HCT116 (cell line): ENCODE data around the gene TMEM35B. TPM values are rescaled to one million over a fixed set of nuclear protein-coding genes. Genes with fewer than 3 reads are reported as not detected.

Experiments
- ATAC-seq: fragments of 200-7000 bp; cut with Tn5 transposase; 2 replicates; pipeline ENCODE4 v1.9.1; 2020; ENCODE audit warnings: mild to moderate bottlenecking, moderate library complexity
- BruUV-seq: library from RNA; stranded (reverse); fragments of 400-500 nt; replicated peaks from 2 replicates; lab custom pipeline; 2021; lab: Mats Ljungman, UMichigan
- CTCF ChIA-PET: fragments of 300-600 bp; sonication (Branson Sonifier 250); formaldehyde crosslinking; loops from one replicate; lab custom pipeline; 2021; ENCODE audit warnings: antibody characterized with exemption; lab: Charles Lee
- POLR2A ChIA-PET: fragments of 300-600, 350-600 bp; sonication (Branson Sonifier 250); formaldehyde crosslinking; loops from one replicate; lab custom pipeline; 2021; ENCODE audit warnings: antibody characterized with exemption; lab: Charles Lee
- RAD21 ChIA-PET, 2 experiments: fragments of 300-600 bp; sonication (Branson Sonifier 250); formaldehyde crosslinking; loops; one replicate each; lab custom pipeline; 2023; ENCODE audit warnings: low total read pairs in 2 of 2; ENCODE audit not compliant: uncharacterized antibody in 2 of 2, unreplicated experiment in 2 of 2, low non-redundant PET in 1 of 2; lab: Charles Lee
- DNase-seq: peaks from one replicate; pipeline ENCODE4 v3.0.0-alpha.2; 2010; ENCODE audit warnings: low read depth, low spot score
- H2AFZ ChIP-seq: fragments of 200-600 bp; shearing (Covaris generic), sonication (generic); 2 replicates; pipeline ENCODE4 v1.6.1; 2017; ENCODE audit warnings: low read depth, mixed run types, mixed read lengths, antibody characterized with exemption, low read length; ENCODE audit not compliant: poor library complexity, severe bottlenecking
- H3K27ac ChIP-seq: 2 replicates; pipeline ENCODE4 v1.5.1; 2012; ENCODE audit warnings: low read depth, low read length
- H3K27me3 ChIP-seq: fragments of 200-600 bp; sonication (generic); 2 replicates; pipeline ENCODE4 v1.6.1; 2016; ENCODE audit warnings: mixed run types, low read length, mixed read lengths; ENCODE audit not compliant: insufficient read depth
- H3K36me3 ChIP-seq, 2 experiments: fragments of 200-500 bp in 1 of 2; fragments of 200-600 bp in 1 of 2; sonication (Bioruptor generic) in 1 of 2; sonication (generic) in 1 of 2; 2 replicates each; pipeline versions ENCODE4 v1.5.1 to v1.6.1; 2014 to 2016; ENCODE audit warnings: low read length in 2 of 2, inconsistent platforms in 1 of 2, mixed read lengths in 1 of 2, mixed run types in 1 of 2; ENCODE audit not compliant: insufficient read depth in 2 of 2, control insufficient read depth in 1 of 2
- H3K4me1 ChIP-seq, 2 experiments: fragments of 200-600 bp in 1 of 2; sonication (generic) in 1 of 2; 2 replicates each; pipeline versions ENCODE4 v1.5.1 to v1.6.1; 2012 to 2017; ENCODE audit warnings: low read length in 2 of 2, inconsistent platforms in 1 of 2, mild to moderate bottlenecking in 1 of 2, mixed read lengths in 1 of 2, mixed run types in 1 of 2, moderate library complexity in 1 of 2; ENCODE audit not compliant: insufficient read depth in 2 of 2, control insufficient read depth in 1 of 2
- H3K4me2 ChIP-seq: fragments of 200-600 bp; sonication (generic); 2 replicates; pipeline ENCODE4 v1.6.1; 2017; ENCODE audit warnings: mixed run types, low read length, mixed read lengths
- H3K4me3 ChIP-seq, 2 experiments: fragments of 200-600 bp in 1 of 2; sonication (generic) in 1 of 2; replicated peaks in 1 of 2; 2 replicates each; pipeline ENCODE4 v1.5.1; 2011 to 2016; ENCODE audit warnings: low read length in 2 of 2, control low read depth in 1 of 2, low read depth in 1 of 2, mild to moderate bottlenecking in 1 of 2, mixed read lengths in 1 of 2, mixed run types in 1 of 2
- H3K79me2 ChIP-seq: fragments of 200-600 bp; sonication (generic); 2 replicates; pipeline ENCODE4 v1.6.1; 2017; ENCODE audit warnings: mild to moderate bottlenecking, mixed run types, low read length, moderate library complexity, mixed read lengths; ENCODE audit not compliant: insufficient read depth
- H3K9ac ChIP-seq: fragments of 200-600 bp; sonication (generic); 2 replicates; pipeline ENCODE4 v1.6.1; 2016; ENCODE audit warnings: low read length, mixed read lengths
- H3K9me2 ChIP-seq: fragments of 200-600 bp; sonication (generic), shearing (Covaris generic); 2 replicates; pipeline ENCODE4 v1.6.1; 2017; ENCODE audit warnings: mixed run types, mild to moderate bottlenecking, moderate library complexity; ENCODE audit not compliant: insufficient read depth
- H3K9me3 ChIP-seq, 2 experiments: fragments of 200-500 bp in 1 of 2; fragments of 200-600 bp in 1 of 2; sonication (Bioruptor generic) in 1 of 2; sonication (generic) in 1 of 2; 2 replicates each; pipeline ENCODE4 v1.6.1; 2014 to 2017; ENCODE audit warnings: low read length in 2 of 2, mixed read lengths in 2 of 2, inconsistent platforms in 1 of 2, low read depth in 1 of 2, mild to moderate bottlenecking in 1 of 2, mixed run types in 1 of 2, moderate library complexity in 1 of 2; ENCODE audit not compliant: control insufficient read depth in 1 of 2, insufficient read depth in 1 of 2
- H4K20me1 ChIP-seq: fragments of 200-600 bp; sonication (generic), shearing (Covaris generic); 2 replicates; pipeline ENCODE4 v1.6.1; 2017; ENCODE audit warnings: mixed run types, mild to moderate bottlenecking, moderate library complexity; ENCODE audit not compliant: insufficient read depth
- ATF3 ChIP-seq: IDR thresholded peaks from 2 replicates; pipeline ENCODE4 v1.6.1; 2012
- CTCF ChIP-seq, 3 experiments: fragments of 200-600 bp in 1 of 3; sonication (generic) in 1 of 3; IDR thresholded peaks in 2 of 3; conservative IDR thresholded peaks in 1 of 3; 2 replicates each; pipeline ENCODE4 v1.5.1; 2012 to 2017; ENCODE audit warnings: low read depth in 2 of 3, low read length in 2 of 3, antibody characterized with exemption in 1 of 3, borderline replicate concordance in 1 of 3, control low read depth in 1 of 3, mild to moderate bottlenecking in 1 of 3, mixed read lengths in 1 of 3, mixed run types in 1 of 3, moderate library complexity in 1 of 3; ENCODE audit not compliant: insufficient read depth in 1 of 3
- EGR1 ChIP-seq: IDR thresholded peaks from 2 replicates; pipeline ENCODE4 v1.6.1; 2012; ENCODE audit warnings: low read depth
- ELF1 ChIP-seq: IDR thresholded peaks from 2 replicates; pipeline ENCODE4 v1.6.1; 2012; ENCODE audit warnings: low read depth, borderline replicate concordance
- FOSL1 ChIP-seq: IDR thresholded peaks from 2 replicates; pipeline ENCODE4 v1.6.1; 2012; ENCODE audit warnings: low read depth
- JUND ChIP-seq: IDR thresholded peaks from 2 replicates; pipeline ENCODE4 v1.6.1; 2012
- POLR2A ChIP-seq: IDR thresholded peaks from 2 replicates; pipeline ENCODE4 v1.7.0; 2011; ENCODE audit warnings: borderline replicate concordance; ENCODE audit not compliant: insufficient read depth, insufficient read length; ENCODE audit errors: extremely low read depth
- RAD21 ChIP-seq: IDR thresholded peaks from 2 replicates; pipeline ENCODE4 v1.6.1; 2012; ENCODE audit warnings: low read depth, mild to moderate bottlenecking
- SIN3A ChIP-seq: IDR thresholded peaks from 2 replicates; pipeline ENCODE4 v1.6.1; 2012; ENCODE audit warnings: low read depth
- SP1 ChIP-seq: IDR thresholded peaks from 2 replicates; pipeline ENCODE4 v1.6.1; 2012; ENCODE audit warnings: low read depth
- YY1 ChIP-seq: IDR thresholded peaks from 2 replicates; pipeline ENCODE4 v1.6.1; 2011; ENCODE audit warnings: low read length, low read depth, moderate library complexity, mild to moderate bottlenecking; ENCODE audit not compliant: insufficient replicate concordance; ENCODE audit errors: extremely low read depth
- ZBTB33 ChIP-seq: IDR thresholded peaks from 2 replicates; pipeline ENCODE4 v1.6.1; 2011; ENCODE audit warnings: mild to moderate bottlenecking, low read length, moderate library complexity; ENCODE audit not compliant: insufficient replicate concordance; ENCODE audit errors: extremely low read depth
- intact Hi-C: fragments of 100-400 bp; cut with micrococcal nuclease; formaldehyde crosslinking; loops from 2 replicates; pipeline ENCODE4 v1.10.0; 2022
- total RNA-seq: library from RNA; stranded (reverse); gene quantifications from one replicate; pipeline ENCODE4 v1.2.1, GENCODE V29; 2021; ENCODE audit not compliant: unreplicated experiment

The TMEM35B gene
- total RNA-seq, 1 experiment from 2014 or later: 14.6 TPM

- Histone ChIP-seq H3K79me2 (no peaks in the 10 kb centered on the region), H3K9me3 (no peaks in the 10 kb centered on the region), H3K4me3 (no peak overlapping the region), H3K9ac (no peak overlapping the region), H3K27me3 (no peaks in the 10 kb centered on the region), H3K4me1 (no peaks in the 10 kb centered on the region), H3K9me2 (no peaks in the 10 kb centered on the region), H3K36me3 (no peaks in the 10 kb centered on the region), H3K4me2 (no peak overlapping the region), H3K27ac (no peak overlapping the region), H2AFZ (no peak overlapping the region), H4K20me1 (no peaks in the 10 kb centered on the region)
- ChIA-PET CTCF (no interaction called here), POLR2A (no interaction called here), RAD21 (no interaction called here)
- intact Hi-C loops: no loop called here
- DNase-seq (no peak), ATAC-seq (no peak)
- TF ChIP-seq SIN3A (no peak), SP1 (no peak), CTCF (IDR thresholded peaks at IDR 0.05 in 2 of 3, conservative IDR thresholded peaks at IDR 0.05 in 1 of 3; ENCODE audit: borderline replicate concordance in 1 of 3, insufficient read depth in 1 of 3, low read depth in 2 of 3, low read length in 2 of 3) (no peak), POLR2A (no peak), FOSL1 (no peak), ATF3 (no peak), RAD21 (no peak), ZBTB33 (no peak), ELF1 (no peak), YY1 (no peak), JUND (no peak), EGR1 (no peak)
- no TSS peak for BruUV-seq
These were observed 7.3 kb downstream of the TMEM35B start for GRCh38 chr1:34977858-34978257.
